DMS153 (cell line): ENCODE data around the gene EMC9.

ENCODE experiments used
- DNase-seq: peaks from one replicate; lab custom pipeline; 2025; lab: John Stamatoyannopoulos, UW

The EMC9 gene

GRCh38 chr14:24177041-24177825, 35.8 kb upstream of the EMC9 start:
- no peak for DNase-seq

GRCh38 chr14:24176599-24176998, 35.2 kb upstream of the EMC9 start:
- no peak for DNase-seq

- DNase-seq = no peak
Observed at GRCh38 chr14:24172871-24173281, 31.5 kb upstream of the EMC9 start.

GRCh38 chr14:24172261-24172860, 31.0 kb upstream of the EMC9 start:
- DNase-seq = no peak

- DNase-seq = peak; percentile 94
Observed at GRCh38 chr14:24171422-24172260, 30.2 kb upstream of the EMC9 start, which contains the start of gene REC8. REC8 (plus strand) TSS chr14:24172080; CDS start chr14:24172553, 473 bp downstream.

- DNase-seq = no peak
Observed at GRCh38 chr14:24167469-24168114, 26.2 kb upstream of the EMC9 start.

- DNase-seq = no peak
Observed at GRCh38 chr14:24165785-24166184, 24.4 kb upstream of the EMC9 start.

GRCh38 chr14:24164518-24164991, 23.2 kb upstream of the EMC9 start:
- DNase-seq = no peak

- DNase-seq = no peak
Observed at GRCh38 chr14:24162093-24162492, 20.7 kb upstream of the EMC9 start.

- DNase-seq = peak; percentile 93
Observed at GRCh38 chr14:24160850-24161804, 19.7 kb upstream of the EMC9 start, which contains the start of gene IRF9. IRF9 (plus strand) TSS chr14:24161265; CDS start chr14:24162145, 880 bp downstream.

GRCh38 chr14:24160499-24160849, 19.1 kb upstream of the EMC9 start:
- DNase-seq = no peak

- no peak for DNase-seq
Observed at GRCh38 chr14:24159777-24160498, 18.5 kb upstream of the EMC9 start.

- DNase-seq = no peak
Observed at GRCh38 chr14:24157331-24157730, 15.9 kb upstream of the EMC9 start.

- no peak for DNase-seq
Observed at GRCh38 chr14:24156840-24157239, 15.4 kb upstream of the EMC9 start.

- DNase-seq = no peak
Observed at GRCh38 chr14:24155100-24155499, 13.7 kb upstream of the EMC9 start.

GRCh38 chr14:24151404-24152080, 10.2 kb upstream of the EMC9 start:
- DNase-seq = no peak

GRCh38 chr14:24150993-24151392, 9.6 kb upstream of the EMC9 start:
- no peak for DNase-seq

- DNase-seq = no peak
Observed at GRCh38 chr14:24150567-24150966, 9.2 kb upstream of the EMC9 start.

- DNase-seq = no peak
Observed at GRCh38 chr14:24150061-24150460, 8.7 kb upstream of the EMC9 start.
